Breast epithelium (tissue), 3 donors: ENCODE results near the gene ALG2.

Experiments
- POLR2A ChIP-seq: fragments of 450-650 bp; IDR thresholded peaks from one replicate; pipeline ENCODE4 v1.6.1; 2016; ENCODE audit warnings: antibody characterized with exemption, mild to moderate bottlenecking, moderate library complexity
- TF ChIP-seq, protein P1 (sequence below), 3 donors: fragments of 450-650 bp; IDR thresholded peaks; one replicate each; pipeline ENCODE4 v1.5.1; 2016 to 2017; ENCODE audit warnings: antibody characterized with exemption in 3 of 3, mild to moderate bottlenecking in 3 of 3, moderate library complexity in 3 of 3

DNA sequence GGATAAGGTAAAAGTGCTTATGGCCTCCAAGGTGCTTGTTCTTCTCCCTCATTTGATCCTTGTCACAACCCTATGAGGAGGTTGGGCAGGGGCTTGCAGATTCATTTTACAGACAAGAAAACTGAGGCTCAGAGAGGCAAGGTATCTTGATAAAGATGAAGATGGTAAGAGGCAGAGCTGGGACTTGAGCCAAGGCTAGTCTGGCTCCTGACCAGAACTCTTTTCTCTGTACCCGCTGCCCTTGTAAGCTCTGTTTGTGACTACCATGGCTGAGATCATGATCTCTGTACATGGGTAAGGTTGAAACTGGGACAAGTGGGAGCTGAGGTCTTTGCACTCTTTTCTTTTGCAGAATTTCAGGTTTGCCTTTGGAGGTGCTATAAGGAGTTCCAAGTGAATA, 33.9 kb upstream of the ALG2 start:
- TF ChIP-seq, protein P1, sequence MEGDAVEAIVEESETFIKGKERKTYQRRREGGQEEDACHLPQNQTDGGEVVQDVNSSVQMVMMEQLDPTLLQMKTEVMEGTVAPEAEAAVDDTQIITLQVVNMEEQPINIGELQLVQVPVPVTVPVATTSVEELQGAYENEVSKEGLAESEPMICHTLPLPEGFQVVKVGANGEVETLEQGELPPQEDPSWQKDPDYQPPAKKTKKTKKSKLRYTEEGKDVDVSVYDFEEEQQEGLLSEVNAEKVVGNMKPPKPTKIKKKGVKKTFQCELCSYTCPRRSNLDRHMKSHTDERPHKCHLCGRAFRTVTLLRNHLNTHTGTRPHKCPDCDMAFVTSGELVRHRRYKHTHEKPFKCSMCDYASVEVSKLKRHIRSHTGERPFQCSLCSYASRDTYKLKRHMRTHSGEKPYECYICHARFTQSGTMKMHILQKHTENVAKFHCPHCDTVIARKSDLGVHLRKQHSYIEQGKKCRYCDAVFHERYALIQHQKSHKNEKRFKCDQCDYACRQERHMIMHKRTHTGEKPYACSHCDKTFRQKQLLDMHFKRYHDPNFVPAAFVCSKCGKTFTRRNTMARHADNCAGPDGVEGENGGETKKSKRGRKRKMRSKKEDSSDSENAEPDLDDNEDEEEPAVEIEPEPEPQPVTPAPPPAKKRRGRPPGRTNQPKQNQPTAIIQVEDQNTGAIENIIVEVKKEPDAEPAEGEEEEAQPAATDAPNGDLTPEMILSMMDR (IDR thresholded peaks at IDR 0.05), result no peak
- TF ChIP-seq POLR2A, result no peak
